KOPT-K1 (cell line): ENCODE data around the gene MRPS33.
"Not testable (repeated sequence)": the region's sequence is repeated elsewhere in the genome, so short reads cannot be mapped to it uniquely, and the experiment has no call there.

Experiments
- H3K27ac ChIP-seq: fragments of 200-600 bp; sonication (generic); 2 replicates; pipeline ENCODE4 v1.5.1; 2016; ENCODE audit warnings: antibody characterized with exemption, mild to moderate bottlenecking, low read depth, low read length; ENCODE audit not compliant: poor library complexity, severe bottlenecking
- H3K36me3 ChIP-seq: fragments of 200-600 bp; sonication (generic); 2 replicates; pipeline ENCODE4 v1.5.1; 2017; ENCODE audit warnings: antibody characterized with exemption, mild to moderate bottlenecking, low read length, moderate library complexity; ENCODE audit not compliant: insufficient read depth
- H3K9me3 ChIP-seq: fragments of 200-600 bp; sonication (generic); 2 replicates; pipeline ENCODE4 v1.5.1; 2017; ENCODE audit warnings: antibody characterized with exemption, low read length, mild to moderate bottlenecking; ENCODE audit not compliant: insufficient read depth, poor library complexity, severe bottlenecking

Gene MRPS33

GRCh38 chr7:140989068-140989467 is 25.7 kb downstream of the MRPS33 start:
- H3K27ac ChIP-seq = no peak overlapping the region
- H3K9me3 ChIP-seq = peaks cover 4% of the 10 kb centered on the region

GRCh38 chr7:140983802-140984201 is 30.9 kb downstream of the MRPS33 start:
- peaks cover 6% of the 10 kb centered on the region for H3K9me3 ChIP-seq
- H3K27ac ChIP-seq = no peak overlapping the region
- no peaks in the 10 kb centered on the region for H3K36me3 ChIP-seq

More at GRCh38 chr7:140989068-140989467, 25.7 kb downstream of the MRPS33 start:
- H3K36me3 ChIP-seq = no peaks in the 10 kb centered on the region

GRCh38 chr7:140982508-140982907 is 32.2 kb downstream of the MRPS33 start:
- peaks cover 6% of the 10 kb centered on the region for H3K9me3 ChIP-seq
- no peak overlapping the region for H3K27ac ChIP-seq
- no peaks in the 10 kb centered on the region for H3K36me3 ChIP-seq

GRCh38 chr7:140981951-140982350 is 32.8 kb downstream of the MRPS33 start:
- Histone ChIP-seq H3K27ac (no peak overlapping the region), H3K36me3 (no peaks in the 10 kb centered on the region), H3K9me3 (peaks cover 6% of the 10 kb centered on the region)

GRCh38 chr7:140977741-140978140 is 37.0 kb downstream of the MRPS33 start:
- no peaks in the 10 kb centered on the region for H3K36me3 ChIP-seq
- H3K27ac ChIP-seq = no peak overlapping the region

GRCh38 chr7:140972876-140973829 is 41.6 kb downstream of the MRPS33 start:
- Histone ChIP-seq H3K27ac (no peak overlapping the region), H3K9me3 (no peaks in the 10 kb centered on the region), H3K36me3 (no peaks in the 10 kb centered on the region)

More at GRCh38 chr7:140977741-140978140, 37.0 kb downstream of the MRPS33 start:
- H3K9me3 ChIP-seq = no peaks in the 10 kb centered on the region

GRCh38 chr7:140972344-140972743 is 42.4 kb downstream of the MRPS33 start:
- H3K9me3 ChIP-seq = no peaks in the 10 kb centered on the region
- no peaks in the 10 kb centered on the region for H3K36me3 ChIP-seq
- H3K27ac ChIP-seq = no peak overlapping the region

GRCh38 chr7:140967438-140967837 is 47.3 kb downstream of the MRPS33 start:
- H3K36me3 ChIP-seq = no peaks in the 10 kb centered on the region
- no peaks in the 10 kb centered on the region for H3K9me3 ChIP-seq

GRCh38 chr7:140966561-140967233 is 48.1 kb downstream of the MRPS33 start:
- H3K9me3 ChIP-seq = no peaks in the 10 kb centered on the region
- no peak overlapping the region for H3K27ac ChIP-seq
- H3K36me3 ChIP-seq = no peaks in the 10 kb centered on the region

More at GRCh38 chr7:140967438-140967837, 47.3 kb downstream of the MRPS33 start:
- no peak overlapping the region for H3K27ac ChIP-seq

GRCh38 chr7:140961117-140961516 is 53.6 kb downstream of the MRPS33 start:
- no peak overlapping the region for H3K27ac ChIP-seq
- no peaks in the 10 kb centered on the region for H3K36me3 ChIP-seq
- H3K9me3 ChIP-seq = peaks cover 11% of the 10 kb centered on the region

- not testable (repeated sequence) for H3K27ac ChIP-seq, H3K36me3 ChIP-seq
These were observed 57.8 kb downstream of the MRPS33 start for GRCh38 chr7:140956997-140957396.

More at GRCh38 chr7:140956997-140957396, 57.8 kb downstream of the MRPS33 start:
- peaks cover 11% of the 10 kb centered on the region for H3K9me3 ChIP-seq
